ENCODE data around the gene CELA2A. TPM values are rescaled to one million over a fixed set of nuclear protein-coding genes. Genes with fewer than 3 reads are reported as not detected.
"Not testable (repeated sequence)": the region's sequence is repeated elsewhere in the genome, so short reads cannot be mapped to it uniquely, and the experiment has no call there.

Gene CELA2A
- total RNA-seq, 1 experiment from 2014 or later, result not detected

DNA sequence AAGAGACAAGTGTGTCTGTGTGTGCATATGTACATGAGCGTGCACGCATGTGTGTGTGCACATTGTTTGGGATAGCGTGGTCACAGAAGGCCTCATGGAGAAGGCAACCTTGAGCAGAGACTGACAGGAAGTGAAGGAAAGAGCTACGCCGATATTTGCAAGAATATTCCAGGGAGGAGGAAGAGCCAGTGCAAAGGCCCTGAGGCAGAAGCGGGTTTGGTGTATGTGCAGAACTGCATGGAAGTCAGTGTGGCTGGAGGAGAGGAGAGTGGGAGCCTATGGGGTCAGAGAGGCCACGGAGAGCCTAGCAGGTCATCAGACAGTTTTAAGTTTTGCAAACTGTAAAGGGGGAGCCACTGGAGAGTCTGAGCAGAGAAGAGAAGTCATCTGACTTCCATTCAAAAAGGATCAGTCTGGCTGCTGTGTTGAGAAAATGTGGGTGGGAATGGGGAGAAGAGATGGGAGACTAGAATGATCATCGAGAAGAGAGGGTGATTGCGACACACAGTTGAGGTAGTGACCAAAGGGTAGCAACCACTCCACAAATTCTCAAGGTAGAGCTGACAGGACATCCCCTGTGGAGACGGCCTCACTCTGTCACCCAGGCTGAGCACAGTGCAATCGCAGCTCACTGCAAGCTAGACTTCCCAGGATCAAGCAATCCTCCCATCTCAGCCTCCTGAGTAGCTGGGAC lies 23.3 kb downstream of the CELA2A start:
- CTCF ChIA-PET, result no interaction called here

GRCh38 chr1:15482455-15482854 lies 25.9 kb downstream of the CELA2A start:
- H3K27me3 Mint-ChIP-seq (ENCODE audit: insufficient read depth, unreplicated experiment); H3K4me3 Mint-ChIP-seq (ENCODE audit: unreplicated experiment); H3K4me1 Mint-ChIP-seq (ENCODE audit: insufficient read depth, unreplicated experiment); H3K27ac Mint-ChIP-seq (ENCODE audit: low read depth, unreplicated experiment); POLR2A ChIA-PET; CTCF ChIA-PET; H3K36me3 Mint-ChIP-seq (ENCODE audit: insufficient read depth, unreplicated experiment); DNase-seq (ENCODE audit: unreplicated experiment); H3K9me3 Mint-ChIP-seq (ENCODE audit: unreplicated experiment); BruUV-seq (replicated peaks); intact Hi-C loops (cut with micrococcal nuclease): not testable (repeated sequence)

More for the DNA sequence above, 23.3 kb downstream of the CELA2A start:
- POLR2A ChIA-PET, result interaction anchor here (0.6 kb wide), 2 partner anchors 63 to 365 kb away, joined by 3 read pairs; no protein-coding TSS in a partner anchor
- TF ChIP-seq, protein P1, sequence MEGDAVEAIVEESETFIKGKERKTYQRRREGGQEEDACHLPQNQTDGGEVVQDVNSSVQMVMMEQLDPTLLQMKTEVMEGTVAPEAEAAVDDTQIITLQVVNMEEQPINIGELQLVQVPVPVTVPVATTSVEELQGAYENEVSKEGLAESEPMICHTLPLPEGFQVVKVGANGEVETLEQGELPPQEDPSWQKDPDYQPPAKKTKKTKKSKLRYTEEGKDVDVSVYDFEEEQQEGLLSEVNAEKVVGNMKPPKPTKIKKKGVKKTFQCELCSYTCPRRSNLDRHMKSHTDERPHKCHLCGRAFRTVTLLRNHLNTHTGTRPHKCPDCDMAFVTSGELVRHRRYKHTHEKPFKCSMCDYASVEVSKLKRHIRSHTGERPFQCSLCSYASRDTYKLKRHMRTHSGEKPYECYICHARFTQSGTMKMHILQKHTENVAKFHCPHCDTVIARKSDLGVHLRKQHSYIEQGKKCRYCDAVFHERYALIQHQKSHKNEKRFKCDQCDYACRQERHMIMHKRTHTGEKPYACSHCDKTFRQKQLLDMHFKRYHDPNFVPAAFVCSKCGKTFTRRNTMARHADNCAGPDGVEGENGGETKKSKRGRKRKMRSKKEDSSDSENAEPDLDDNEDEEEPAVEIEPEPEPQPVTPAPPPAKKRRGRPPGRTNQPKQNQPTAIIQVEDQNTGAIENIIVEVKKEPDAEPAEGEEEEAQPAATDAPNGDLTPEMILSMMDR (IDR thresholded peaks at IDR 0.05; ENCODE audit: unreplicated experiment), result no peak
- no TSS peak for BruUV-seq (replicated peaks)
- Mint-ChIP-seq H3K27me3 (ENCODE audit: insufficient read depth, unreplicated experiment) (no peaks in the 10 kb centered on the region), H3K9me3 (ENCODE audit: unreplicated experiment) (no peaks in the 10 kb centered on the region), H3K27ac (ENCODE audit: low read depth, unreplicated experiment) (no peak overlapping the region), H3K4me3 (ENCODE audit: unreplicated experiment) (no peak overlapping the region), H3K36me3 (ENCODE audit: insufficient read depth, unreplicated experiment) (no peaks in the 10 kb centered on the region), H3K4me1 (ENCODE audit: insufficient read depth, unreplicated experiment) (no peaks in the 10 kb centered on the region)
- intact Hi-C loops (cut with micrococcal nuclease), result no loop called here
- DNase-seq (ENCODE audit: unreplicated experiment), result no peak

- H3K4me3 Mint-ChIP-seq (ENCODE audit: unreplicated experiment); H3K27ac Mint-ChIP-seq (ENCODE audit: low read depth, unreplicated experiment); H3K36me3 Mint-ChIP-seq (ENCODE audit: insufficient read depth, unreplicated experiment): not testable (repeated sequence)
Measured at GRCh38 chr1:15482983-15483543, 26.5 kb downstream of the CELA2A start.

DNA sequence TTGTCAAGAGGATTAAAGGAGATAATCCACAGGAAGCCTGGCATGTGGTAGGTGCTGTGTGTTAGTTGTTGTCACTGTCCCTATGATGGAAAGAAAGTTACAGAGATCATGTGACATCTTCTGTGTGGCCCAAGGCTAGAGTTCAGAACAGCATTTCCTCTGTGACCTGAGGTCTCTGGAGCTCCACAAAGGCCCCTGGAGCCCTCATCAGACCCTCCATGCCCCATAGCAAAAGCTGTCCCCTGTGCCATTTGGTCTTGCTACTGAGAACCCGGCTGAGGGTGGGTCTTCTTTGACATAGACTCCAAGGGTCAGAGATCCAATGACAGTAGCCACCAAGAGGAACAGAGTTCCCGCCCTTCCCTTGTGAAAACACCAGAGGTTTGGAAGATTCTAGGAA lies 27.4 kb downstream of the CELA2A start:
- Mint-ChIP-seq H3K4me1 (ENCODE audit: insufficient read depth, unreplicated experiment) (no peaks in the 10 kb centered on the region), H3K27me3 (ENCODE audit: insufficient read depth, unreplicated experiment) (no peaks in the 10 kb centered on the region), H3K9me3 (ENCODE audit: unreplicated experiment) (no peaks in the 10 kb centered on the region), H3K36me3 (ENCODE audit: insufficient read depth, unreplicated experiment) (no peaks in the 10 kb centered on the region), H3K27ac (ENCODE audit: low read depth, unreplicated experiment) (no peak overlapping the region), H3K4me3 (ENCODE audit: unreplicated experiment) (no peak overlapping the region)
- no peak for DNase-seq (ENCODE audit: unreplicated experiment)
- TF ChIP-seq, protein P1 (IDR thresholded peaks at IDR 0.05; ENCODE audit: unreplicated experiment), result no peak
- ChIA-PET CTCF (no interaction called here), POLR2A (no interaction called here)
- no TSS peak for BruUV-seq (replicated peaks)
- intact Hi-C loops (cut with micrococcal nuclease), result no loop called here

More at GRCh38 chr1:15482983-15483543, 26.5 kb downstream of the CELA2A start:
- H3K9me3 Mint-ChIP-seq (ENCODE audit: unreplicated experiment); CTCF ChIA-PET; H3K4me1 Mint-ChIP-seq (ENCODE audit: insufficient read depth, unreplicated experiment); BruUV-seq (replicated peaks); intact Hi-C loops (cut with micrococcal nuclease); DNase-seq (ENCODE audit: unreplicated experiment); H3K27me3 Mint-ChIP-seq (ENCODE audit: insufficient read depth, unreplicated experiment); POLR2A ChIA-PET: not testable (repeated sequence)

DNA sequence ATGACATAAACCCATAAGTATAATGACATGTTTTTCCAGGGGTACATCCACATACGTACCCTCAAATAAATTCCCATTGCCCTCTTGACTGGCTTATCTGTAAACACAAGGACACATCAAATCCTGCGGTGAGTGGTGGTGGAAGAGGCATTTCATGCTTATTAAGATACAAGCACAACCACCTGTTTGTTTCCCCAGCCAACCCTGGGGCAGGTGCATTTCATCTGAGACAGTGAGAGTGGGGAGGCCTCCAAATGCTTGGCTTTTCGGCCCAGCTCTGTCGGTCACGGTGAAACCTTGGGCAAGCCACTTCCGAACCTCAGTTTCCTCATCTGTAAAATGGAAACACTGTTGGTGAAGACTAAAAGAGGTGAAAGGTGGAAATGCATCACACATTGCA lies 27.9 kb downstream of the CELA2A start:
- CTCF ChIA-PET; H3K27ac Mint-ChIP-seq (ENCODE audit: low read depth, unreplicated experiment); POLR2A ChIA-PET; BruUV-seq (replicated peaks); H3K4me1 Mint-ChIP-seq (ENCODE audit: insufficient read depth, unreplicated experiment); intact Hi-C loops (cut with micrococcal nuclease); H3K4me3 Mint-ChIP-seq (ENCODE audit: unreplicated experiment); DNase-seq (ENCODE audit: unreplicated experiment); H3K9me3 Mint-ChIP-seq (ENCODE audit: unreplicated experiment); H3K36me3 Mint-ChIP-seq (ENCODE audit: insufficient read depth, unreplicated experiment); H3K27me3 Mint-ChIP-seq (ENCODE audit: insufficient read depth, unreplicated experiment): not testable (repeated sequence)

All from MCF 10A (cell line).